Mammary epithelial cell (primary cell): ENCODE results near the gene FOXB2.
A peak's percentile ranks its signal among the peaks of the same experiment; 100 is the strongest.

Experiments used
- CTCF ChIP-seq, 2 donors: IDR thresholded peaks in 1 of 2; conservative IDR thresholded peaks in 1 of 2; 2 replicates each; pipeline ENCODE4 v1.5.1; 2011 to 2012; ENCODE audit warnings: inconsistent platforms in 2 of 2, low read length in 2 of 2, mild to moderate bottlenecking in 2 of 2, control low read depth in 1 of 2, low read depth in 1 of 2; ENCODE audit not compliant: insufficient read depth in 1 of 2; ENCODE audit errors: extremely low read depth in 1 of 2
- EZH2 ChIP-seq: IDR thresholded peaks from 2 replicates; pipeline ENCODE4 v1.6.1; 2012; ENCODE audit warnings: low read length, inconsistent platforms, borderline replicate concordance

DNA sequence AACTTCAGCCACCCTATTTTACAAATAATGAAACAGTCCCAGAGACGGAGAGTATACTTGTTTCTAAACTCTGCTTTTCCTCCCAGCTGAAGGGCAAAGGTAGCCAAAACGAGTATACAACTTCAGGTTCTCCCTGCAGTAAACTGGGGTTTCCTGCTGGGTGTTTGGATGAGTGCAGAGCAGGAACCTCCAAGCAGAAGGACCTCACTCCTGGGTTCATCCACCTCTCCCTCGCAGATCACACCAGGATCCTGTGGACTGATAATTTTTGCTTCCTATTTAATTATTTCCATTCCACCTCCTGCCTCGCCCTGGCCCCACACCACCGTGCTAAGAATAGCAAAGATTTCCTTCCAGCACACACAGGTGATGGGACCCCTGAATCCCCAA is 2.0 kb upstream of the FOXB2 start:
- TF ChIP-seq CTCF (conservative IDR thresholded peaks at IDR 0.05 in 1 of 2, IDR thresholded peaks at IDR 0.05 in 1 of 2; ENCODE audit: extremely low read depth in 1 of 2, insufficient read depth in 1 of 2, low read depth in 1 of 2, low read length in 2 of 2) = no peak
- peak; percentile 8 for TF ChIP-seq EZH2
